B cell (primary cell): ENCODE results near the gene MAP7D2.

Experiments
- CTCF ChIP-seq: fragments of 200-600 bp; IDR thresholded peaks from one replicate; pipeline ENCODE4 v1.8.0; 2022; ENCODE audit warnings: antibody characterized with exemption, mild to moderate bottlenecking
- EZH2 ChIP-seq: IDR thresholded peaks from 2 replicates; pipeline ENCODE4 v1.6.1; 2012; ENCODE audit warnings: borderline replicate concordance, low read depth, mild to moderate bottlenecking, moderate library complexity, low read length; ENCODE audit not compliant: insufficient read depth, poor library complexity, severe bottlenecking

- TF ChIP-seq CTCF (no peak), EZH2 (no peak)
Observed at GRCh38 chrX:19975845-19976244, 140.9 kb downstream of the MAP7D2 start.
